EH (cell line): Measurements from ENCODE around the gene NUTM2A.
"Not testable (repeated sequence)": the region's sequence is repeated elsewhere in the genome, so short reads cannot be mapped to it uniquely, and the experiment has no call there.

Experiments
- DNase-seq: peaks from one replicate; pipeline ENCODE4 v3.0.0-alpha.2; 2015; ENCODE audit warnings: low read depth

The NUTM2A gene, protein sequence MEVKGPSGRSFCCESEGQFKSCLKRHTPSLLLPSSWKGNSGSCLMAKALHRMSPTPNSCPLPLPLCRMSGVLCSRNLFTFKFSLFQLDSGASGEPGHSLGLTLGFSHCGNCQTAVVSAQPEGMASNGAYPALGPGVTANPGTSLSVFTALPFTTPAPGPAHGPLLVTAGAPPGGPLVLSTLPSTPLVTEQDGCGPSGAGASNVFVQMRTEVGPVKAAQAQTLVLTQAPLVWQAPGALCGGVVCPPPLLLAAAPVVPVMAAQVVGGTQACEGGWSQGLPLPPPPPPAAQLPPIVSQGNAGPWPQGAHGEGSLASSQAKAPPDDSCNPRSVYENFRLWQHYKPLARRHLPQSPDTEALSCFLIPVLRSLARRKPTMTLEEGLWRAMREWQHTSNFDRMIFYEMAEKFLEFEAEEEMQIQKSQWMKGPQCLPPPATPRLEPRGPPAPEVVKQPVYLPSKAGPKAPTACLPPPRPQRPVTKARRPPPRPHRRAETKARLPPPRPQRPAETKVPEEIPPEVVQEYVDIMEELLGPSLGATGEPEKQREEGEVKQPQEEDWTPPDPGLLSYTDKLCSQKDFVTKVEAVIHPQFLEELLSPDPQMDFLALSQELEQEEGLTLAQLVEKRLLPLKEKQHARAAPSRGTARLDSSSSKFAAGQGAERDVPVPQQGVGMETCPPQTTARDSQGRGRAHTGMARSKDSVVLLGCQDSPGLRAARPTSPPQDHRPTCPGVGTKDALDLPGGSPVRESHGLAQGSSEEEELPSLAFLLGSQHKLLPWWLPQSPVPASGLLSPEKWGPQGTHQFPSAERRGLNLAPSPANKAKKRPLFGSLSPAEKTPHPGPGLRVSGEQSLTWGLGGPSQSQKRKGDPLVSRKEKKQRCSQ

DNA sequence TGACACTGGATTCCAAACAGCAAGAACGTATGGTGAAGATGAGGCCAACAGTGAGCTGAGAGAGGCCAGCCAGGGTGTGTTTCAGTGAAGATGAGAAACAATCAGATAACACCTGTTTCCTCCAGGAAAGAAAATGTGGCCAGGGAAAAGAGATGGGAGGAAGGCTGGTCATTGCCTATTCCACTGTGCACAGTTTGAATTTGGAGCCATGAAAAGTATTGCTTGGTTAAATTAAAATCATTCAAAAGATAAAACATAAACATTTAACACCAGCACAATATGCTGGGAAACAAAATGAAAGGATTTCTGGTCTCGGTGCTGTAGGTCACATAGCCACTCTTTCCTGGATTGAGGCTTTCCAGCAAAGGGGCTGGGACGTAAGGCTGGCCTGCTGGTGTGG, at the start of gene NUTM2A:
Gene NUTM2A, plus strand, starts transcription at position 301 of the 400 bp plus-strand sequence. CDS start 383 bp downstream, outside the sequence.
- not testable (repeated sequence) for DNase-seq

DNA sequence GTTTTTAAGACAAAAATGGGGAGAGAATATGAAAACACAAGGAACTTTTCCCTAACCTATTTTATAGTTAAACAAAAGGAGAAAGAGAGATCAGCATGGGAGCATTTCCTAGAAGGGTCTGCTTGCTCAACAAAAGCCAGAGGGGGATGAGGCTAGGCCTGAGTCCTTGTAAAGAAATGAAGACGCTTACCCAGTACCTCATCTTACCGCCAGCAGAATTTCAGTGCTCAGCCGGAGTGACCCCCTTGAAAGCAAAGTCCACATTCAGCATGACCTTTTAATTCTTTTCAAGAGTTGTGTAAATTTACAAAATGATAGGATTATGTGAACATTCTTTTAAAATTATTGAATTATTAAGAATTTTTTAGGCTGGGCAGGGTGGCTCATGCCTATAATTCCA, 47.7 kb upstream of the NUTM2A start:
- DNase-seq = not testable (repeated sequence)

DNA sequence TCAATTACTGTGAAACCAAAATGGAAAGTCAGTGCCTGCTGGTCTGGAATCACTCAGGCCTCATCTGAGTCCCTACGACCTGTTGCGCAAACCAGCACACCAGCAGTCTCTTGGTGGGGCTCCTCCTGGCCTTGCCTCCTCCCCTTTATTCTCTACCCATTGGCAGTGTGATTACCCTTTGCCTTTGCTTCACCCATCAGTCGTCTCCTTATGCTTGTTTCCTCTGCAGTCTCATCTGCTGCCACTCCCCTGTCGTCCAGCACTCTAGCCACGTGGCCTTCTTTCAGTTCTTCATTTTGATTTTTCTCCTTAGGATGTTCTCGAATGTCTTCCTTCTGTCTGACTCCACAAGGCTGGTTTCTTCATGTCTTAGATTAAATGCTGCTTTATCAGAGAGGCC, 40.8 kb upstream of the NUTM2A start:
- DNase-seq = not testable (repeated sequence)

DNA sequence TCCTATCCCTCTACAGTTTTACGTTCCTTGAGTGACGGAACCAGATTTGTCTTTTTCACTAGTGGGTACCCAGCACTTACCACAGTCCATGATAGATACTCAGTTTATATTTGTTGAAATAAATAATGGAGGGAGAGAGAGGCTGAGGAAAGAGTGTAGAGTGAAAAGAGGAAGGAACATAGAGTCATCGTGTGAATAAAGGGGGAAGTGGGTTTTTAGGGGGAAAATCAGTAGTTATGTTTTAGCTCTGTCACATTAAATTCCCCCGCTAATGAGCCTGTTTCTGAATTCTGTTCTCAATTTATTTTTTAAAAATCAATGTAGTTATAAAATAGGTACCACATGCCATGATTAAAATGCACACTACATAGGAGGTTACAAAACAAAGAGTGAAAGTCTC, 39.2 kb upstream of the NUTM2A start:
- not testable (repeated sequence) for DNase-seq

DNA sequence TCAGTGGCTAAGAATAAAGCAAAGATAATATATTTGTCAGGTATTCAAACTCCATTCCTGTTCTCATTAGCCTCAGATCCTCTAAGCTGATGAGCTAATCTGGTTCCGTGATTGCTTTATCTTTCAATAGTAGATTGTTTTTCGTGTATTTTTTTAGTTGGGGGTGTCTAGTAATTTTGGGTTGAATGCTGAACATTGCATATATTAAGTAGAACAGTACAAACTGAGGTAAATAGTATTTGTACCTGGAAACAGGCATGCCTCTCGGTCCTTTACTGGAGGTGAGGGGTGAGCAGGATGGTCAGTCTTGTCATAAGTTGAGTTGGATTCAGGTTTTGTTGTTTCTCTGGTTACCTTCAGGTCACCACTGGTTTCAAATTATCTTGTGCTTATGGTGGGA, 37.7 kb upstream of the NUTM2A start:
- not testable (repeated sequence) for DNase-seq

DNA sequence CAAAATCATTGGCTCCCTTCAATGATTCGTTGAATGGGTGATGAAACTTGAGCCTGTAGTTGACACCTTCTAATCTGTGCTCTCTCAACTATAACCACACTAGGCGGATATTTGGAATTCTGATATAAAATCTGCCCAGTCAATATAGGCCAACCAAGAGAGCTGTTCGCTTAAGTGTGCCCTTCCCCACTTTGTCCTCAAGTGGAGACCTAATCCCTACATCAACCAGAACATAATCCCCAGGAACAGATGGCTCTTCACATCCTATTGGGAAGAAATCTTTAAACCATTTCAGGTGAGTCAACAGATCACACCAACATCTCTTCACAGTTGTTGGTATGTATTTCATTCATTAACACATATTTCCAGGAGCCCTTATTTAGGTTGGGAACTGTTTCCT, 33.4 kb upstream of the NUTM2A start:
- not testable (repeated sequence) for DNase-seq

DNA sequence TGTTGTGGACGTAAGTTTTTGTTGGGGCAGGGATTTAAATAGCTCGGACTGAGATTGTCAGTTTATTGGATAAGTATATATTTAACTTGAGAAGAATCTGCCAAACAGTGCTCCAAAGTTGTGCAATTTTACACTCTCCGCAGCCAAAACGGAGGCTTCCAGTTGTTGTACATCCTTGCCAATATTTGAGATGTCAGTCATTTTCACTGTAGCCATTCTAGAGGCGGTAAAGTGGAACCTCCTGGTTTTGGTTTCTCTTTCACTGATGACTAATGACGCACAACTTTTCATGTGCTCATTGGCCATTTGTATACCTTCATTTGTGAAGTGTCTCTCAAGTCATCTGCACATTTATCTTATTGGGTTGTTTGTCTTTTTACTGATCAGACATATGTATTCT, 24.3 kb upstream of the NUTM2A start:
- DNase-seq = peak; percentile 23

DNA sequence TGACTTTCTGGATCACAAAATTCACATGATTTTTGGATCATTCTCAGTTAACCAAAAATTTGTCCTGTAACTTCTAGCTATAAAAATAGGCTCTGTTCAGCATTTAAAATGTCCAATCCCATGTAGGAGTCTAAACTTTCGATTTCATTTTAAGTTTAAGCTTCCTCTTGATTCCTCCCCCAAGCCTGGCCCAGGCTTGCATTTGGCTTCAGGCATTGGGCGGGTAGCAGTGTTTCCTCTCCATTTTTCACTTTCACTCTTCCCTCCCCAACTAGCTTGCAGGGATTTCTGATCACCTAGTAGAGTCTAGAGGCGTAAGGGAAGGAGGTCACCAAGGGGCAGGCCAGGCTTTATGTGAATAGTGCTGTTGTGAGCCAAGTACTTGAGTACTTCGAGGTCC, 20.4 kb upstream of the NUTM2A start:
- peak; percentile 13 for DNase-seq

DNA sequence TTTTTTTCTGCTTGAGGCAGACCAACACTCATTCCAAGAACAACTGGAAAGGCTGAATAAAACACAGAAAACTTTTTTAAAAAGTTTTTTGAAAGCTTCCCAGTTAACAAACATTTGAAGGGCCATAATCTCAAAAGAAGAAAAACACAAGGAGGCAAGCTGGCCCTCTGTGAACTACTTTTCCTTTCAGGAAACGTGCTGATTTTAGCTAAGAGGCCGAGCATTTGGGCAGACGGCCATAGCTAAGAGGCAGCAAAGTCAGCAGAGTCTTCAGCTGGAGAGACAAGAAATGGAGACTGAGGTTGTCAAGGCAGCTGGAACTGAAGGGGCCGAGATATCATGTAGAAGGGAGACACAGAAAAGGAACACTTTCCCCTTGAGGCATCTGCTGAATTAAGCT, 18.3 kb upstream of the NUTM2A start:
- DNase-seq = not testable (repeated sequence)

DNA sequence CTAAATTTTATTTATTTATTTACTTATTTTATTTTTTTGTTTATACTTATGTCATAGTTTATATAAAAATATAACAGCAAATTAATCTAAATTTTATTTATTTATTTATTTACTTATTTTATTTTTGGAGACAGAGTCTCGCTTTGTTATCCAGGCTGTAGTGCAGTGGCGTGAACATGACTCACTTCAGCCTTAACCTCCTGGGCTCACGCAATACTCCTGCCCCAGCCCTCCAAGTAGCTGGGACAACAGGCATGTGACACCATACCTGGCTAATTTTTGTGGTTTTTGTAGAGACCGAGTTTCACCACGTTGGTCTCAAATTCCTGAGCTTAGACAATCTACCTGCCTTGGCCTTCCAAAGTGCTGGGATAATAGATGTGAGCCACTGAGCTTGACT, 14.9 kb upstream of the NUTM2A start:
- DNase-seq = not testable (repeated sequence)

DNA sequence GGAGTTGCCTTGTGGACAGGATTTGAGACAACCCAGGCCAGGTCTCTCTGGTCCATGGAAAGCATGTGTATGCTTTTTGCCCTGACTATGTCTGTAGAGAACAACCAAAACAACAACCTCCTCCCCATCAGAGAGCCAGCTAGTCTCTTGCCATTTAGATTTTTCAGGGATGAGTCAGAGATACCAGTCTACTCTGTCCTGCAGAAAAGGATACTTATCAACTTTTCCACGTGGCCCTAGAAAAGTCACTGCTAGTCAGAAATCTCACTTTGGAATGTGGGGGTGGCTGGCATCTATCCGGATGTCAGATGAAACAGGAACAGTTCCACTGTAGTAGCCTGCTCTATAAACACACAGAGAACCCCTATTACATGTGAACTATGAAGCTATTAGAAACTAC, 13.4 kb upstream of the NUTM2A start:
- peak; percentile 80 for DNase-seq

DNA sequence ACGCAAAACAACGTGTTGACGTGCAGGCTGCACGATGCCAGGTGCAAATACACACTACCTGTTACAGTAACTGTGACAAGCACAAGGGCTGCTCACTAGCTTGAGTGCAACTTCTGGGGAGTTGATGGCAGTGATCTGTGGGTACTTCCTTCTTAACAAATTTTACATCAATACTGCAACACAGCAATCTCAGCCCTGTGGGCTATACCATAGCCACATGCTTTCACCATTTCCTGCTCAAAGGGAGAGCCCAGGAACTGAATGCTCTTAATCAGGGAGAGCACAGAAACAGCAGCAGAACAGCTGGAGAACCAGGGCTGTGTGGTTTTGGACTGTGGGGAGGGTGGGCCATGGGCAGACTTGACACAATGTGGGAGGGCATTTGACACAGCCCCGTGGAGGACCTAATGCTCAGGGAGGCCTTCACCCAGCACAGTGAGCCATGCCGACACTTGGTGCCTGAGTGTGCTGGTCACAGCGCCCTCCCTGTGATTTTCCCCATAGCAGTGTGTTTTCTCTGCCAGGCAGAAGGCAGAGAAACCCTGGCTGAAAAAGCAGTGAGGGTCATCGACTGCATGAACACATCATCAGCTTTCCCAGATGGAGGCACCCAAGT, 12.0 kb upstream of the NUTM2A start:
- not testable (repeated sequence) for DNase-seq

DNA sequence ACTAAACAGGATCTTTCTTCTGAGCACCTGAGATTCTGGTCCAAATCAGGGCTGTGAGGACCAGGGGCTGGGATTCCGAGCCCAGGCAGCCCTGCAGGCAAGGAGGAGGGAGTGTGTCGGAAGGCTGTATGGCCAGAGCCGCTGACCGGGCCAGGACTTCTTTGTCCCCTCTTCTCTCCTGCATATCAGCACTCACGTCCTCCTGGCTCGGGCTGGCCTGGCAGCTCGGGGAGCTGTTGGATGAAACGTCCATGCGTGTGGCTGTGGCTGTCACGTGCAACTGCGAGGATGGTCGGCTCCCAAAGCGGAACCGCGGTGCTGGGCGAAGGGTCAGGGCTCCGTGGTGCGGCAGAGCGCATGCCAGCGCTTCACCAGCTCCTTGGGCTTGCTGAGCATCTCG, 11.4 kb upstream of the NUTM2A start:
- not testable (repeated sequence) for DNase-seq

DNA sequence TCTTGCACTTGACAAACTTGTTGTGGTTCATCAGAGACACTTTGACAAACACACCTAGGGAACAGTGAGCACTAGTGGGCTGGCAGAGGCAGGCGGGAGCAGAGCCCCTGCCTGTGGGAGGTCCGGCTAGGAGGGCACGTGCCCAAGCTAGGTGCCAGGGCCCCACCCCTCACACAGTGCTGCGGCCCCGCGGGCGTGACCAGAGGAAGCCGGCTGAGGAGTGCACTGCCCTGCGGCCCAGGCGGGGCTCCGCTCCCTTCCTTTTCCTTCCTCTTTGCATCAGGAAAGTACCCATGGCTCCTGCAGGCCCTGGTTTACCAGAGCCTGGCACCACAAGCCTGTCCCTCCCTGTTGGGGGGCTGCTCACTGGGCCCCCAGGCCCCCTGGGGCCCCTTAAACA, 9.1 kb upstream of the NUTM2A start:
- not testable (repeated sequence) for DNase-seq

DNA sequence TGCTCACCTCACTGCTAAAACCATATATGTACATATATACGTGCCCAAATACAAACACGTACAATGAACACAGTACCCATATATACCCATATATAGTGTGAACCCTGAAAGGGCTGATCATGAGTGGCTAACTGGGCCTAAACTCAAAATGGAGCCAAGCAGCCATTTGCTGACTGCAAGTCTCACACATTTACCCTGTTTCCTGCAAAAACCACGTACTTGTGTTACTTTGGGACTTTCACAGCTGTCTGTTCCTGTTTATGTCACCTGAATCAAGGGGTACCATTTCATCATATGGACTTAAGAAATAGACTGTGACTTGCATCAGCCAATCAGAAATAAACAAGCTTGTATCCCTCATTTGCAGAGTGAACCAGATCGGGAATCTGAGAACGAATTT, 5.9 kb upstream of the NUTM2A start:
- DNase-seq = not testable (repeated sequence)

DNA sequence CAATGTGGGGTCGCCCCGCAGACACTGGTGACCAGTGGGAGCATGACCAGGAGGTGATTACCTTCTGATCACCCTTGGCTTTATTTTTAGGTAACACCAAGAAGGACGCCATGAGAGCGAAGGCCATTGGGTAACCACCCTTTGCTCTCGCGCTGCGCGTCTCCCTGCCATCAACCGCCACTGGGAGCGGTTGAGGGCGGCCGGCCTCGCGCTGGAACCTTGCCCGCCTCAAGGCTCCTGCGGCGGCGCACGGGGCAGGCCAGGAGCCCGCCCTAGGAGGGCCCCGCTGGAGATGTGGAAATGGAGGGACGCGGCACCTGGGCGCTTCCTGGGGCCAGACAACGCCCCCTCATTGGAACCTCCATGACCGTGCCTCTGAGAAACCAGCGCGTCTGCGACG, 2.5 kb upstream of the NUTM2A start:
- DNase-seq = not testable (repeated sequence)

DNA sequence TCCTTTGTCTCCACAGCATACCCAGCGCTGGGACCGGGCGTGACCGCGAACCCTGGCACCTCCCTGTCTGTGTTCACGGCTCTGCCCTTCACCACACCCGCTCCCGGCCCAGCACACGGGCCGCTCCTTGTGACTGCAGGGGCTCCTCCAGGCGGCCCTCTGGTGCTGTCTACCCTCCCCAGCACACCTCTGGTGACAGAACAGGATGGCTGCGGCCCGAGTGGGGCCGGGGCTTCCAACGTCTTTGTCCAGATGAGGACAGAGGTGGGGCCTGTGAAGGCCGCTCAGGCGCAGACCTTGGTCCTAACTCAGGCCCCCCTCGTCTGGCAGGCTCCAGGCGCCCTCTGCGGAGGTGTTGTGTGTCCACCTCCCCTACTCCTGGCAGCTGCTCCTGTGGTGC, 3.0 kb downstream of the NUTM2A start:
- DNase-seq = not testable (repeated sequence)

DNA sequence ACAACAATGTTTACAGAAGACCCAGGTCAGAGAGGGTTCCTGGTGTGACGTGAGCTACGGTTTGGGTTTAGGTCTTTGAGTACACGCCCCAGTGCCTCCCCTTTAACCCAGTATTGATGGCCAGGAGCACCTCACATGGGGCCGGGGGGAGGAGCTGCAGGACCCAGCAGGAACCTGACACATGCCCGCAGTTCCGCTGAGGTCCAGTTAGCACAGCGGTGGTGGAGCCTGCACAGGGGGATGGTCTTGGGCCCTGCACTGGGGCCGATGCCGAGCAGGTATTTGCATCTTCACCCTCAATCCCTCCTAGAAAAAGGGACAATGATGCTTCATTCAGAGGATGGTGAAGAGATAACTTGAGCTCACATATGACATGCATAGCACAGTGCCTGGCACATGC, 4.0 kb downstream of the NUTM2A start:
- not testable (repeated sequence) for DNase-seq

DNA sequence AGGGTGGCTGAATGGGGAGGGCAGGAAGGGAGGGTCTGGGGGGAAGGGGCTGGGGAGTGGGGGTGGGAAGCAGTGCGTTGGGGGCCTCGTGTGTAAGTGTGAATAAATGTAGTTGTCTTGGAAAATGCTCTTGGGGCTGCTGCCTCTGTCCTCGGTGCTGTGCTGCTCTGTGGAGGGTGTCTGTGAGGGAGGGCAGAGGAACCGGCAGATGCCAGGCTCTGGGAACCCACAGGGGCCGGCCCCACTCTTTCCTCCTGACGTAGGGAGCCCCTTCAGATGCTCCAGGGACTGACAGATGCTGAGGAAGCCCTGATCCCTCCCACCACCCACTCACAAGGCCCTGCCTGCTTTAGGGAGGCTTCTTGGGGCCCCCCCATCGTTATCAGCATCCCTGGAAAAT, 9.6 kb downstream of the NUTM2A start:
- DNase-seq = not testable (repeated sequence)

DNA sequence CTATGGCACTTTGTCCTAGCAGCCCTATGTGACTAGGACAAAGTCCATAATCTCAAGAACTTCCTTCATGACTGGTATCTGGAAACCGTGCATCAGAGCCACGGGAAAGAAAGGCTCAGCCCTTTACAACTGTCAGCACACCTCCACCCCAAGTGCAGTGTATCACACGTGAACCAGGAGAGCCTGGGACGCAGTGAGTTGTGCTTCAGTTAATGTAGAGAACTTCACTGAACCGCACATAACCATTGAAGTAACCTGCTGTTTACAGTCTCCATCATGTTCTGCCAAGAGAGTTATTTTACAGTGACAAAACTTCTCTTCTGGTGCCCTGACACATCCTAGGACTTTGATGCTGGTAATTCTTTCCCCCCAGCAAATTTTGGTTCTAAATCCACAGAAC, 12.0 kb downstream of the NUTM2A start:
- DNase-seq = not testable (repeated sequence)

DNA sequence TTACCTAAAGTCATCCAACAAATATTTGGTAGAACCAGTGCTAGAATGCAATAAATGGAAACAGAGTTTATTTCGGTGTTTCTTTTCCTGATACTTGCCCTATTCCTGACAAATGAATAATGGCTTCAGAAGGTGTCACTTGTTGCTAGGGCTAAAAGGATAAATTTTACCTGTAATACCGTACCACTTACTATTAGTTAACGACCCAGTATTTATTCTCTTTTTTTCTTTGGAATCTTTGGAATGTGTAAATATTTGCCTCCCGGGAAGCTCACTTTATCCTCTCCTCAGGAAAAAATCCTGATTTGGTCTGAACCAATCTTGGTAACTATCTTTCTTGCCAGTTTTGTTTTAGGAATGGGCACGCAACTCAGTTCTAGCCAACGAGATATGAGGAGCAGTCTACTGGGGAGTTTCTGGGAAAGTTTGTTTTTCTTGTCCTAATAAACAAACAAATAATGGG, 14.1 kb downstream of the NUTM2A start:
- not testable (repeated sequence) for DNase-seq

DNA sequence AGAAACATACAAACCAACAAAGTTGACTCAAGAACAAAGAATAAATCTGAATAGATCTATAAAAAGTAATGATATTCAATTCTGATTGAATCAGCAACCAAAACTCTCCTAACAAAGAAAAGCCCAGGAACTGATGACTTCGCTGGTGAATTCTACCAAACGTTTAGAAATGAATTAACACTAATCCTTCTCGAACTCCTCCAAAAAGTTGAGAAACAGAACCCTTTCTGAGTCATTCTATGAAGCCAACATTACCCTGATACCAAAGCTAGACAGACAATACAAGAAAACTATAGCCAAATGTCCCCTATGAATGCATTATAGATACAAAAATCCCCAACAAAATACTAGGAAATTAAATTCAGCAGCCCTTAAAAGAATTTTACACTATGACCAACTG, 16.9 kb downstream of the NUTM2A start:
- DNase-seq = not testable (repeated sequence)
